Keratinocyte (primary cell): ENCODE results near the gene SIPA1L2. TPM values are rescaled to one million over a fixed set of nuclear protein-coding genes. Genes with fewer than 3 reads are reported as not detected.

Experiments used
- DNase-seq: peaks from one replicate; pipeline ENCODE4 v3.0.0-alpha.2; 2011; ENCODE audit warnings: low read depth, missing footprints, low spot score
- FAIRE-seq: peaks from 2 replicates; lab custom pipeline; 2011; peaks lifted over from hg19 to GRCh38; lab: Jason Lieb, UNC
- H2AFZ ChIP-seq: 2 replicates; pipeline ENCODE4 v1.6.0; 2012; ENCODE audit warnings: low read length, control low read depth, inconsistent platforms; ENCODE audit not compliant: control insufficient read depth
- H3K27ac ChIP-seq: 2 replicates; pipeline ENCODE4 v1.5.1; 2011; ENCODE audit warnings: low read length; ENCODE audit not compliant: control insufficient read depth, insufficient read depth
- H3K27me3 ChIP-seq: 3 replicates; pipeline ENCODE4 v1.6.0; 2011; ENCODE audit warnings: low read length; ENCODE audit not compliant: control insufficient read depth, insufficient read depth; ENCODE audit errors: extremely low read depth
- H3K36me3 ChIP-seq, 2 experiments: 2 replicates in 1 of 2; 3 replicates in 1 of 2; pipeline ENCODE4 v1.5.1; 2011; ENCODE audit warnings: low read length in 2 of 2, mild to moderate bottlenecking in 1 of 2; ENCODE audit not compliant: control insufficient read depth in 2 of 2, insufficient read depth in 2 of 2; ENCODE audit errors: extremely low read depth in 1 of 2
- H3K4me1 ChIP-seq: 3 replicates; pipeline ENCODE4 v1.5.1; 2011; ENCODE audit warnings: low read length; ENCODE audit not compliant: control insufficient read depth, insufficient read depth; ENCODE audit errors: extremely low read depth
- H3K4me2 ChIP-seq: 3 replicates; pipeline ENCODE4 v1.6.0; 2011; ENCODE audit warnings: low read depth, low read length; ENCODE audit not compliant: control insufficient read depth, insufficient read depth; ENCODE audit errors: extremely low read depth
- H3K4me3 ChIP-seq, 3 experiments: fragments of 200-600 bp in 1 of 3; sonication (generic) in 1 of 3; 2 replicates in 2 of 3; 3 replicates in 1 of 3; pipeline ENCODE4 v1.5.1; 2011 to 2016; ENCODE audit warnings: low read length in 3 of 3, mild to moderate bottlenecking in 3 of 3, control low read depth in 2 of 3, inconsistent platforms in 1 of 3, low read depth in 1 of 3, mixed read lengths in 1 of 3, mixed run types in 1 of 3, moderate library complexity in 1 of 3; ENCODE audit not compliant: control insufficient read depth in 2 of 3, insufficient read depth in 2 of 3; ENCODE audit errors: extremely low read depth in 1 of 3
- H3K79me2 ChIP-seq: 2 replicates; pipeline ENCODE4 v1.6.0; 2012; ENCODE audit warnings: low read length; ENCODE audit not compliant: control insufficient read depth, insufficient read depth
- H3K9ac ChIP-seq: 3 replicates; pipeline ENCODE4 v1.6.0; 2011; ENCODE audit warnings: low read length; ENCODE audit not compliant: control insufficient read depth, insufficient read depth; ENCODE audit errors: extremely low read depth
- H3K9me1 ChIP-seq: 3 replicates; pipeline ENCODE4 v1.6.0; 2011; ENCODE audit warnings: low read length; ENCODE audit not compliant: control insufficient read depth, insufficient read depth; ENCODE audit errors: extremely low read depth
- H3K9me3 ChIP-seq: 2 replicates; pipeline ENCODE4 v1.5.1; 2012; ENCODE audit warnings: low read depth, low read length; ENCODE audit not compliant: control insufficient read depth
- H4K20me1 ChIP-seq: 3 replicates; pipeline ENCODE4 v1.6.0; 2011; ENCODE audit warnings: low read length; ENCODE audit not compliant: control insufficient read depth, insufficient read depth; ENCODE audit errors: extremely low read depth
- CTCF ChIP-seq, 3 experiments: IDR thresholded peaks in 1 of 3; conservative IDR thresholded peaks in 1 of 3; optimal IDR thresholded peaks in 1 of 3; 2 replicates in 2 of 3; 3 replicates in 1 of 3; pipeline versions ENCODE3 to v1.5.1; 2011; ENCODE audit warnings: low read length in 3 of 3, mild to moderate bottlenecking in 3 of 3, moderate library complexity in 2 of 3, control low read depth in 1 of 3, inconsistent platforms in 1 of 3; ENCODE audit not compliant: insufficient read depth in 2 of 3; ENCODE audit errors: extremely low read depth in 1 of 3
- EZH2 ChIP-seq: IDR thresholded peaks from one replicate; pipeline ENCODE4 v1.6.1; 2012; ENCODE audit warnings: inconsistent platforms, mild to moderate bottlenecking, low read length, moderate library complexity
- dilution Hi-C: fragments of 300-500 bp; cut with MboI; formaldehyde crosslinking; loops from one replicate; pipeline ENCODE4 v1.7.0; 2020; ENCODE audit warnings: low sequenced_read_pairs; ENCODE audit not compliant: extremely low pct_ligation_motif_present
- polyA plus RNA-seq, 5 experiments: library from polyadenylated mRNA; depleted of rRNA in 3 of 5; stranded (reverse) in 3 of 5; stranded (forward) in 1 of 5; unstranded in 1 of 5; fragments of >200 nt; gene quantifications; 1 replicate in 1 of 5; 2 replicates in 3 of 5; 3 replicates in 1 of 5; pipeline versions ENCODE4 v1.2.1 to v1.2.3, GENCODE V29; 2011 to 2012; ENCODE audit warnings: missing spikeins in 2 of 5, low read depth in 1 of 5, low replicate concordance in 1 of 5

SIPA1L2 gene
- polyA plus RNA-seq, 1 donor (not counting 4 experiments of a cell fraction or from before 2014, with no cell fraction given): 2.1 TPM

- FAIRE-seq (no peak), DNase-seq (no peak)
- Histone ChIP-seq H3K4me2 (no peak overlapping the region), H2AFZ (no peak overlapping the region), H3K4me3 (no peak overlapping the region), H3K27me3 (no peaks in the 10 kb centered on the region), H4K20me1 (no peaks in the 10 kb centered on the region), H3K79me2 (no peaks in the 10 kb centered on the region), H3K4me1 (peaks cover 5% of the 10 kb centered on the region), H3K9ac (no peak overlapping the region), H3K27ac (no peak overlapping the region), H3K9me1 (no peaks in the 10 kb centered on the region), H3K9me3 (no peaks in the 10 kb centered on the region), H3K36me3 (no peaks in the 10 kb centered on the region)
- TF ChIP-seq EZH2 (no peak), CTCF (optimal IDR thresholded peaks at IDR 0.05 in 1 of 3, IDR thresholded peaks at IDR 0.05 in 1 of 3, conservative IDR thresholded peaks at IDR 0.05 in 1 of 3; ENCODE audit: extremely low read depth in 1 of 3, insufficient read depth in 2 of 3, low read length in 3 of 3) (no peak)
- dilution Hi-C loops: no loop called here
These were observed 5.3 kb upstream of the SIPA1L2 start for GRCh38 chr1:232635279-232635678.

- no peaks in the 10 kb centered on the region for H4K20me1 ChIP-seq
- peaks cover 7% of the 10 kb centered on the region for H3K4me1 ChIP-seq
- TF ChIP-seq CTCF (optimal IDR thresholded peaks at IDR 0.05 in 1 of 3, IDR thresholded peaks at IDR 0.05 in 1 of 3, conservative IDR thresholded peaks at IDR 0.05 in 1 of 3; ENCODE audit: extremely low read depth in 1 of 3, insufficient read depth in 2 of 3, low read length in 3 of 3) (no peak), EZH2 (no peak)
- dilution Hi-C loops: no loop called here
- H3K9me3 ChIP-seq: no peaks in the 10 kb centered on the region
- no peaks in the 10 kb centered on the region for H3K27me3 ChIP-seq
- DNase-seq (no peak), FAIRE-seq (no peak)
- H3K79me2 ChIP-seq: no peaks in the 10 kb centered on the region
- H2AFZ ChIP-seq: no peak overlapping the region
- H3K4me3 ChIP-seq: no peak overlapping the region
- H3K4me2 ChIP-seq: no peak overlapping the region
- H3K9me1 ChIP-seq: no peaks in the 10 kb centered on the region
- no peaks in the 10 kb centered on the region for H3K36me3 ChIP-seq
- H3K9ac ChIP-seq: no peak overlapping the region
- H3K27ac ChIP-seq: no peak overlapping the region
These were observed 4.2 kb upstream of the SIPA1L2 start for GRCh38 chr1:232634096-232634495.
